GDM1 (cell line): ENCODE measurements around the gene RBM19.
"Not testable (repeated sequence)": the region's sequence is repeated elsewhere in the genome, so short reads cannot be mapped to it uniquely, and the experiment has no call there.

Experiments used
- DNase-seq: peaks from one replicate; lab custom pipeline; 2025; lab: John Stamatoyannopoulos, UW

Gene RBM19

DNA sequence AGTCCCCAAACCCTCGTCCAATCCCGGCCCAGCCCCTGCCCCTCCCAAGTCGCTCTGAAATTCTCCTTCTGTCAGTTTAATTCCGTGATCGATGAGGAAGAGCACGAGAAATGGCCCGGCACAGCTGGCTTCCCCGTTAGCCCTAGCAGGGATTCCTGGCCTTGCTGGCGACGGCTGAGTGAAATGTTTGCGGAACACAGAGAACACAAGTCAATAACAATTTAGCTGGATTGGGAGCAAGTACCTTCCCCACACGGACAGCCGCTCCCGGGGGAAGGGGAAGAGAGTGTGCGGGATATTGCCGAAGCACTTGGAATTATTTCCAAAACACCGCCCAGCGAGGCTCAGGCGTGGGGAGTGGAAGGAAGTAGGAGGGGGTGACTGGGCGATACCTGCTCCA lies 134.6 kb downstream of the RBM19 start:
- no peak for DNase-seq

DNA sequence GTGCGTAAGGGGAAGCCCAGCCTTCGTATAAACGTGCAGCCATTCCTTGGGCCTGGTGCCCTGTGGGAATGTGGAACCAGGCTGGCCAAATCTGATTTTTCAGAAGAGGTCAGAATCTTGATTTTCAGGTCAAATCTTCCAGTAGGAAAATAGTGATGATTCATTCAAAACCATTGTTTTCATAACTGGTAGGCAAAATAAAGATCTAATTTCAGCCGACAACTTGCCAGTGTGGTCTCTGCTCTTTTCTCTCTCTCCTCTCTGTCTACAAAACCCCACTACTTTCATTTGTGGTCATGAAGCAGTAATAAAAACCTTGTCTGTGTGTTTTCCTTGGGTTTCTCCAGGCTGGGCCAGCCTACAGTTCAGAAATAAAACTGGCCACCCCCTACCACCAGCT lies 135.1 kb downstream of the RBM19 start:
- no peak for DNase-seq

DNA sequence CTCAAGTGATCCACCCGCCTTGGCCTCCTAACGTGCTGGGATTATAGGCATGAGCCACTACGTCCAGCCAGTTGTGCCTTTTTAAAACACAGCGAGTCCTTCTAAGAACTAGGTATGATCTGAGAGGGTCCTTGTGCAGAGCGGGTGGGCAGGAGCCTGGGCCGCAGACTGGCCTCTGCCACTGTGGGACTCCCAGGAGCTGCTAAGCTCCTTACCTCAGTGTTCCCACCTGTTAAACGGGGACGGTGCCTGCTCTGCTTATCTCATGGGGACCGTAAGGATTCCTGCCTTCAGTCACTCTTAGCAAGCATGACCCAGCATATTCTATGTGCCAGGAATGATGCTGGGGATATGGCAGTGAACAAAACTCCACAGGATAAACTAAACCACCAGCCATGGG lies 136.9 kb downstream of the RBM19 start:
- DNase-seq: no peak

DNA sequence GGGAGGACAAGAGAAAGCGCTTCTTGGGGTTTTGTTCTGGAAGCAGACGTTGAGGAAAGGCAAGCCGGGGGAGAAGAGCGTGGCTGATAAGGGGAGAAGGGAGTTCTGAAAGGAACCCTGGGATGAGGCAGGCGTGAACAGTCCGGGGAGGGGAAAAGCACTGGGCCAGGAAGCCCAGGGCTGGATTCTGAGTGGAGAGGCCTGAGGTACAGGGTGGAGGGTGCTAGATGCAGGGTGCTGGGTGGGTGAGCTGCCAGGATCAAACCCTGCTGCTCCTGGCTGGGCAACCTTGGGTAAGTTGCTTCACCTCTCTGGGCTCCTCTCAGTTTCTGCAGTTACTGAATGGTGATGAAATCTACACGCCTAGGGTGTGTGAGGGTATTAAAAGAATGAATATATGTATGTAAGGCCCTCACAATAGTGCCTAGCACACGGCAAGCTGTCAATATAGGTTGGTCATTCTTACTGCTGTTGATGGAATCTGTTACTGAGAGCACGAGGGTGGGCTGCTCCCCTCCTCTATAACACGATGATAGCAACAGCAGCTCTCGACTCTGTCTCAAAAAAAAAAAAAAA lies 138.5 kb downstream of the RBM19 start:
- DNase-seq: no peak

DNA sequence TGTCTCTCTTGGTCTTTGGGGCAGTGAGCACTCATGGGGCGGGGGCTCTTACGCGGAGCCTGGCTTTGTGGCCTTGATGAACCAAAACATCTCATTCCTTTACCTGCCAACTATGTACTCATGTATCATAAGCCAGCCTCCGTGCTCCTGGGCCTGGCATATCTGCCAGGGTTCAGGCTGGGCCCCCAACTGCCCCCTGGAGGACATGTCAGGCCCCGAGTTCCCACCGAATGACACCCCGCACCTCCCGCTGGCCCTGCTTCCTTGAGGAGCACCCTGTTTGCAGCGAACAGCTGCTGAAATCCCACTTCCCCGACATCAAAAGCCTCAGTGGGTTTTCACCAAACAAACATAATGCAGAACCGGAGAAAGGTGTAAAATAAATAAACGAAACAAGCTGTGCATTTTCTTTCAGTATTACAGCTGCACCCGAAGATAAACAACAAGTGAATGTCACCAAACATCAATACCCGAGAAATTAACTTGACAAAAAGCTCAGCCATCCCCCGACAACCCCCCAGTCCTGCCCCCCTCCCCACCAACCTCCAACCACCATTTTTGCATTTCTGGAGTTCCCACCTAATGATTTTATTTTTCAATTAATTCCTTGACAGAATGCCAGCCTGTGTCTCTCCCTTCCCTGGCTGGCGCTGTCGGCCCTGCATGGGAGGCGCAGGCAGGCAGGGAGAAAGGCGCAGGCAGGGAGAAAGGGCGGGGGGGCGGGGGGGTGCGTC lies 139.2 kb downstream of the RBM19 start:
- DNase-seq: no peak

DNA sequence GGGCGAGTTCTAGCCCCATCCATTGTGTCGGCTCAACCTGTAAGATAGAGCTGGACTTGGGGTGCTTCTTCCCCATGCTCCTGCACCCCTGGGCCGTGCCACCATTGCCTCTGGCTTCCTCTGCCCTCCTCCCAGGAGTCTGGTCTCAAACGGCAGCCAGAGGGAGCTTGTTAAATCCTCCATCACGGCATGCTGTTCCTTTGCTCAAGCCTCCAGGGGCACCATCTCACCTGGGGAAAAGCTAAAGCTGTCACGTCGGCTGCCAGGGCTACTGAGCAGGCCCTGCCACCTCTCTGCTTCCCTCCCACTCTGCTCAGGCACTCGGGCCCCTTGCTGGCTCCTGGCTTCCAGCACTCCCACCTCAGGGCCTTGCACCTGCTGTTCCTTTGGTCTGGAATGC lies 140.4 kb downstream of the RBM19 start:
- no peak for DNase-seq

DNA sequence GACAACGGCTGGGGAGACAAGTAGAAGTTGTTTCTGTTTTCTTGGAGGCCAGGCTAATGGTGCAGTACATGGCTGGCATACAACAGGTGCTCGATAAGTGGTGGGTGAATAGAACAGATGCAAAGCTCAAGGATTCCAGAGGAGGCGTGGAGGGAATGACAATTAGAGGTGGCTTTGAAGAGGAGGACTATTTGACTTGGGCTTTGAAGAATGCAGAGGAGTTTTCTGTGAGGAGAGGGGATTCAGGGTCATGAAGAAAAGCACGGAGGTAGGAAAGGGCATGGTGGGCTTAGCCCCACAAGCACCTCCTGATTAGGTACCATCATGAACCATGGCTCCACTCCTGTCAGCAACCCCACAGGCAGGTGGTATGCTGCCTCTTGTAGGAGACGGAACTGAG lies 142.3 kb downstream of the RBM19 start:
- DNase-seq: no peak

DNA sequence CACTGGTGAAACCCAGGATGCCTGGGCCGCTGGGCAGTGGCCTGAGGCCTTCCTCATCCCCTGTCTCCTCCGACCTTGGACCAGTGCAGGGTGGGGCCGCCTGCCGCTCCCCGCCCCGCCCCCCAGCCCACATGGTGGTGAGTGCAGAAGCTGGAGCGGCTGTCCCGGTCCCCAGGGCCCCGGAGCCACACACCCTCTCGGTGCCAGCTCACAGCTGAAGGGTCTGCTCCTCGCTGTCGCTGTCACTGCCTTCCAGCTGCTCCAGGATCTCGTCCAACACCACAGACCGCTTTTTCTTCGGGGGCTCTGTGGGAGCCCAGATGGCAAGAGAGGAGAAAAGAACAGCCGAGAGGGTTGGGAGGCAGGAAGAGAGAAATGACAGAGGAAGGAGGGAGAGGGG lies 143.1 kb downstream of the RBM19 start:
- no peak for DNase-seq

DNA sequence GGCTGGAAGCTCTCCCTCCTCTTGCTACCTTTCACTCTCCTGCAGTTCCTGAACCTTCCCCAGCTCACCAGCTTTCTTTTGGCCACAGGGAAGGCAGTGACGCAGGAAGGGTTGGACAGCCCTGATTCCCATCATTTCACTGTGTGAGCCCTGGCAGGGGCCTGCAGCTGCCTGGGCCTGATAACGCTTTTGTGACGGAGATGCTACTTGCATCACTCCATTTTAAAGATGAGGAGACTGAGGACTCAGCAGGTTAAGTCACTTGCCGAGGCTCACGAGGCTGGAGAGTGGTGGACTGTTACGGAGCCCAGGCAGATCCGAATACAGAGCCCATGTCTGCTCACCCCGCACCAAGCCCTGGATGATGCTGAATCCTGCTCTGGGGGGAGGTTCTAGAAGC lies 145.3 kb downstream of the RBM19 start:
- DNase-seq: no peak

DNA sequence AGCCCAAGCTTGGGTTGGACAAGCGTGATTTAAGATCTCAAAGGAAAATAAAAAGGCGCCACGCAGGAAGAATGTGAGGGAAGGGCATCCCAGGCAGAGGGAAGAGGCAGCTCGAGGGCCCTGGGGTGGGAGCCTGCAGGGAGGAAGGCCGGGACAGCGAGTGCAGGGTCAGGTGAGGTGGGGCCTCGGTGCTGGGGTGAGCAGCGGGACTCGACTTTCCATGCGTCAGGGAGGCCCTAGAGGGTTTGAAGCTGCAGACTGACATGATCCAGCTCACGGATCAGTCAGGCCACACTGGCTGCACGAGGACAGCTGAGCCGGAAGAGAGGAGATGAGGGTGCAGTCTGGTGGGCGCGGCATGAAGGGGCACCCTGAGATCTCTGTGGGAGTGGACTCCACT lies 145.8 kb downstream of the RBM19 start:
- no peak for DNase-seq

DNA sequence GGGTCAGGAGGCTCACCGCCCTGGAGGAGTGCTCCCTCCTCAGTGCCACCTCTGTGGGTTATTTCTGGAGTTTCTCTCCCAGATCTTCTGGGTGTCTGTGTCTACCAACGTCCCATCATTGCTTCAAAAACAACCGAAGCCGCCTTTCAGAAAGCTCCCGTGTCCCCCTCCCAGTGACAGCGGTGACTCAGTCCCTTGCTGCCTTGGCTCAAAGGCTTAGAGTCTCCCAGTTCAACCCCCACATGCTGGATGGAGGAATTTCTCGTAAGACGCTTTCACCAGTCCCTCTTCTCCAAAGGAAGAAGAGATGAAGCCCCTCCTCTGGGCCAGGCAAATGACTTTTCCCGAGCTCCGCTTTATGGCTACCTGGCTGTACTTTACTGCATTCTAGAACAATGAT lies 146.6 kb downstream of the RBM19 start:
- DNase-seq: no peak

DNA sequence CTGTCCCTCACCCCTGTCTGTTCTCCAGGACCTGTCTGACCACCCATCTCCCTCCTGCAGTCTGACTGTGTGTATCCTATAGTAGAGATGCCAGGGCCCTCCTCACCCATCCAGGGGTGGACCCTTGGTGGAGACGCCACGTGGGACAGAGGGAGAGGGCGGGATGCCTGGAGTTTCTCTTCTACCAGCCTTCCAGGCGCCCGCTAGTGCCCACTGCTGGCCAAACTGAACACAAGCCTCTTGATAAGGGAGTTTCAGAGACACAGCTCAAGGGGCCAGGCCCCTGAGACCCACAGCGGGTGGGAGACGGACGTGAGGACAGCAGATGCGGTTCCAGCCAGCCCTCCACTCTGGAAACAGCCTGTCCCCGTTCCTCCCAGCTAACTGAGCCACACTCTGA lies 147.3 kb downstream of the RBM19 start:
- DNase-seq: no peak

DNA sequence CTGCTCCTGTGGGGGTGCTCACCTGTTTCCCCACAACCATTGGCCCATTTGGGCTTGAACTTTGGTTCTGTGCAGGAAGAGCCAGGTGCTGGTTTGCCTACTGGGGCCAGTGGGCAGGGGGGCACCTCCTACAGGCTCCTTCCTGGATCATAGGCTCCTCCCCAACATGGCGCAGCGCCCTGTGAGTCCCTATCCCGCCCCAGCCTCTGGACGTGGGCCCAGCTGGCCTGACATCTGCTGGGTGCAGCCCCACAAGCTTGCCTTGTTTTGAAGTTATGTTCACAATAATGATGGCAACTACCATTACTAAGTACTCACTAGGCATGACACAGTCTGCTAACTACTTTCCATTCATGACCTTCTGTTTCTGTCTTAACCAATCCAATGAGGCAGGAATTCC lies 147.8 kb downstream of the RBM19 start:
- DNase-seq: no peak

DNA sequence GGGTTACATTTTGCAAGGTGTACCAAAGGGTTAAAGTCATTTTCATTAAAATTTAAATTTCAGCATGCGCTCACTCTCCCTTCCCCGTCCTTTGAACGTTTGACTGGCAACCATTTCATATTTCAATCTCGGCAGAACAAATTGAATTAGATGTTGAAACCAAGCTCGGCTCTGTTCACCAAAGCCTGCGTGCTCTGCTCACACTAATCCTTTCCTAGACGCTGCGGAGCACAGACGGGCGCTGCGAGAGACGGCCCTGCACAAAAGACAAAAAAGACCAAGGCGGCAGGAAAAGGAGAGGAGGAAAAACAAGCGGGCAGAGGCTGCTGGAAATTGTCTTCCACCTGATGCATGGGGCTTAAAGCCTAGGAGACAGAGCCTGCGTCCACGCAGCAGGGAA lies 149.3 kb downstream of the RBM19 start:
- DNase-seq: no peak

DNA sequence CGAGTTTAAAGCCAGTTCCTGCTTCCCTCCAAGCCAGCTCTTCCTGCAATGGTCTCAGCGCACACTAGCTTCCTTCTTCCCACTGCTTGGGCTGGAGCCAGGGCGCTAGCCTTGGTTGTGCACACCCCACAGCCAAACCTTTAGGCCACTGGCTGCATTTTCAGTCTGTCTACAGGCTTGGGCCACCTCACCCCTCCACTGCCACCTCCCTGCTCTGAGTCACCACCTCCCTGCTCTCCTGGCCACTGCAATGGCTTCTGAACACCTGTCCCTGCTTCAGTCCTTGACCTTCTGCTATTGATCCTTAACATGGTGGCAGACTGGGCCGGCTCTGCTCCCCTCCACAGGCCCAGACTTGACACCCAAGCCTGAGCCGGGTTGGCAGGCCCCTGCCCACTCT lies 151.1 kb downstream of the RBM19 start:
- no peak for DNase-seq

DNA sequence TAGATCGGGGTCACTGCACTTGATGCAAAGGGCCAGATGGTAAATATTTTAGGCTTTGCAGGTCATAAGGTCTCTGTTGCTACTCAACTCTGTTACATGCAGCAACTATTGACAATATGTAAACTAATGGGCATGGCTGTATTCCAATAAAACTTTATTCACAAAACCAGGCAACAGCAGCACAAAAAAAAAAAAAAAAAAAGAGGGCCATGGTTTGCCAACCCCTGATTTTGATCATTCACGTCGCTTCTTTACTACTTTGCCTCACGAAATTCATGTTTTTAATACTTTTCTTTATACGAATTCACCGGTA lies 152.9 kb downstream of the RBM19 start:
- no peak for DNase-seq

DNA sequence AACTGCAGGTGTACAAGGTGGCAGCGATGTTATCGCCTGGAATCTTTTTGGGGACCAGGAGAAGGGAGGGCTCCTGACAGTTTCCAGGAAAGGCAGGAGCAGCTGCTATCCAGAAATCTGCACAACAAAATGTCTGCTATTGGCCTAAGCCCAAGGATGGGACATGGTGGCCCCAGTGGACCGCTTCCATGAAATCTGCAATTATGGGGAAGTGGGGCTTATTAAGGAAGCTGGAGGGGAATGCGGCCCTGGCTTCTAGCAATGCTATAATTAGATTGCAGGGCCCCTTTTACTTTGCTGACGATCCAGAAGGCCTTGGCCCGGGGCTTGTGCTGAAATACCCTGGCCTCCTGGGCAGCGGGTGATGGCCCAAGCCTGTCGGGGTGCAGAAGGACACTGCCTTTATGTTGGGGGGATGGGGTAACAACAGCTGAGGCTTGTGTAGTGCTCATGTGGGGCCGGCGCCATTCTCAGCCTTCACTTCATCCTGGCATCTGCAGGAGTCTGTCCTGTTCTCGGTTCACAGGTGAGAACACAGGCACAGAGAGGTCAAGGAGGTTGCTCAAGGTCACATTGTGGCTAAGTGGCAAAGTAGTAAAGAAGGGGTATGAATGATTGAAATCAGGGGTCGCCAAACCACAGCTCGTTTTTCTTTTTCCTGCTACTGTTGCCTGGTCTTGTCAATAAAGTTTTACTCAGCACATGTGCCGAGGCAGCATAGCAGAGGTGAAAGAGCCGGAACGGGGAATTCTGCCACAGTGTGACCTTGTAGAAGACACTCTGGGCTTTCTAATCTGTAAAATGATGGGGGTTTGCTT lies 153.5 kb downstream of the RBM19 start:
- no peak for DNase-seq

DNA sequence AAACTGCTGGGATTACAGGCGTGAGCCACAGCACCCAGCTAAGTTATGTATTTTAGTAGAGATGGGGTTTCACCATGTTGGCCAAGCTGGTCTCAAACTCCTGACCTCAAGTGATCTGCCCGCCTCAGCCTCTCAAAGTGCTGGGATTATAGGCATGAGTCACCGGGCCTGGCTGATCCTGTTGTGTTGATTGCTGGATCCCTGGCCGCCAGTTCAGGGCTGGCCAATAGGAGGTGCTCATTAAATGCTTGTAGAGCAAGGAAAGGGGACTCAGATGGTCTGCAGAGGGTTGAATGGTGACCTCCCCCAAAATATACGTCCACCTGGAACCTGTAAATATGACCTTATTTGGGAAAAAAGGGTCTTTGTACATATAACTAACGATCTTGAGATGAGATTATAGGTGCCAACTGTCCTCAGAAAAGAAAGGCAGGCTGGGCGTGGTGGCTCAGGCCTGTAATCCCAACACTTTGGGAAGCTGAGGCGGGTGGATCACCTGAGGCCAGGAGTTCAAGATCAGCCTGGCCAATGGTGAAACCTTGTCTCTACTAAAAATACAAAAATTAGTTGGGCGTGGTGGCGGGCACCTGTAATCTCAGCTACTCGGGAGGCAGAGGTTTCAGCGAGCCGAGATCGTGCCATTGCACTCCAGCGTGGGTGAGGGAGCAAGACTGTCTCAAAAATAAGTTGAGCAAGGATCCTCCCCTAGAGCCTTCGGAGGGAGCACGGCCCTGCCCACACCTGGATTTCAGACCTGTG lies 156.5 kb downstream of the RBM19 start:
- DNase-seq: not testable (repeated sequence)

DNA sequence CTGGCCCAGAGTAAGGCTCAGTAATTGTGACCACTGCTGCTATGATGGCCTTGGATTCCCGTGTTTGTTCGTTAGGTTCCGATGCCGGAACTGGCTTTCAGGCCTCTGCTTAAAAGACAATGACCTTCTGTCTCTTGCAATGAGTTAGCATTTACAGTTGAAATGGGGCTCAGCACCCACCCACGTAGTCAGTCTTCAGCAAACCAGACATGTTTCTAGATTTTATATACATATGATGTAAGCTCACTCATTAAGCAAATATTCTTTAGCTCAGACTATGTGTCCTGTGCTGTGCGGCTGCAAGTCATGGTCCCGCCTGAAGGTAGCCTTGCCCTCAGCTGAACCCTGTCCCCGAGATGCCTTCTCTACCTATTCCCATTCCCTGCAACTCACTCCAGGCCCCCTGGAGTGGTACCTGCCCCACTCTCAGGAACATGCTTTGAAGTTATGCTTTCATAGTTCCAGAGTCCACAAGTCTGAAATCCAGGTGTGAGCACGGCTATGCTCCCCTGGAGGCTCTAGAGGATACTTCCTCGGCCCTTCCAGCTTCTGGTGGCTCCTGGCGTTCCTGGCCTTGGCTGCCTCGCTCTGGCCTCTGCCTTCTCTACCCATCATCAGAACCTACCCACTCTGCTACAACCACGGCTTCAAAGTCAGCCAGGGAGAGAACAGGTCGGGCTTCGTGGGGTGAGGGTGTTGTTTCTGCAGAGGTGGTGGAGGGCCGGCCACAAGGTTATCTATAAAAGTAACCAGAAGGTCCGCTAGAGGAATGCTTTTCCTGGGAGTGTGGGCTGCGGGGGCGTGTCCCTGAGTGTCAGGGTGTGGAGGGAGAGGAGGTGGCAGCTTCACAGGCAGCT lies 157.8 kb downstream of the RBM19 start:
- no peak for DNase-seq

DNA sequence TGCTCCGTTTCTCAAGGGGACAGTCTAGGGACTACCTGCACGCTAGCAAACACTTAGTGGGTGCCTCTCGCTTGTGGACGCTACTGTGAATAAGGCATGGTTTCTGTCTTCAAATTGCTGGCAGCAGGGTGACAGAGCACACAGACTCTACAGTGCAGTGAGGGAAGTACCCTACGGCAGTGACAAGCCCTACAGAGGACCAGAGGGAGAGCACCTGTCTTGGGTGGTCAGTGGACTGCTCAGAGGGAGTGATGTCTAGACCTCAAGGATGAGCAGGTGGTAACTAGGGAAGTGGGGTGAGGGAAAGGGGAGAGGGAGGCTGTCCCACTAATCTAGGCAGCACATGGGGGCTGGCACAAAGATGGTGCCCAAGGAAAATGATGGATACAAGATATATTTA lies 160.5 kb downstream of the RBM19 start:
- no peak for DNase-seq

DNA sequence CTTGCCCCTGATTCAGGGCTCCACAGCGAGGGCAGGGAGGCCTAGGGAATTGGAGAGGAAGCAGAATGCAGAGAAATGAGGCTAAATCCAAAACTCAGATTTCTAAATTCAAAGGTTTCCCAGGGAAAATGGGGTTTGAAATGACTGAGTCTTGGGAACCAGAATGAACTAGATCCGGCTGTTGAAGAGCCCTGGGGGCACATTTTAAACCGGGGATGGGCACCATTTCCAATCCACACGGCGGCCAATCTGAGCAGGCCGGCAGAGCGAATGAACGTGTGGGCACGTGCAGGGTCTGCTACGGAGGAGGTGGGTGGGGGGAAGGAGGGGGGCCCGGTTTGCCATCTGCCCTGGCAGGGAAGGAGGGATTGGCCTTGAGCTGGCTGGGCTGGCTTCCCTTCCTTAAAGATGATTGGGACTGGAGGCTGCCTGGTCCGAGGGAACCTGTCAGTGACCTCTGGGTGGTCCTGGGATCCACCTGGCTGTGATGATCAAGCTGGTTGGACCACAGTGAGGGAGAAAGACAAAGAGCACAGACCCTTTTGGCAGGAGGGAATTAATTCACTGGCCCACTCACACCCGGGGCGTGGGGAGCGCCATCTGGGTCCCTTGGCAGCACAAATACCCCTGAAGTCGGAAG lies 161.0 kb downstream of the RBM19 start:
- no peak for DNase-seq
